Parathyroid adenoma (tissue), 2 donors: ENCODE results near the gene PRR3.
"Not testable (repeated sequence)": the region's sequence is repeated elsewhere in the genome, so short reads cannot be mapped to it uniquely, and the experiment has no call there.

Source experiments
- H2AFZ ChIP-seq: fragments of 300-600 bp; sonication (generic); one replicate; pipeline ENCODE4 v1.7.0; 2017; ENCODE audit warnings: antibody characterized with exemption, mild to moderate bottlenecking
- H3K27ac ChIP-seq: fragments of 300-600 bp; sonication (generic); one replicate; pipeline ENCODE4 v1.7.0; 2017
- H3K27me3 ChIP-seq: fragments of 300-600 bp; sonication (generic); one replicate; pipeline ENCODE4 v1.7.0; 2017; ENCODE audit warnings: low read length; ENCODE audit not compliant: control insufficient read depth, insufficient read depth
- H3K36me3 ChIP-seq: fragments of 300-600 bp; sonication (generic); one replicate; pipeline ENCODE4 v1.7.0; 2017; ENCODE audit warnings: low read length; ENCODE audit not compliant: control insufficient read depth, insufficient read depth
- H3K4me1 ChIP-seq: fragments of 300-600 bp; sonication (generic); one replicate; pipeline ENCODE4 v1.7.0; 2017; ENCODE audit warnings: control low read depth
- H3K4me2 ChIP-seq: fragments of 300-600 bp; sonication (generic); one replicate; pipeline ENCODE4 v1.7.0; 2017; ENCODE audit warnings: low read length
- H3K4me3 ChIP-seq: fragments of 300-600 bp; sonication (generic); one replicate; pipeline ENCODE4 v1.7.0; 2017; ENCODE audit warnings: low read depth, low read length
- H3K79me2 ChIP-seq: fragments of 300-600 bp; sonication (generic); one replicate; pipeline ENCODE4 v1.7.0; 2017; ENCODE audit warnings: control low read depth
- H3K9ac ChIP-seq: fragments of 300-600 bp; sonication (generic); one replicate; pipeline ENCODE4 v1.7.0; 2017; ENCODE audit warnings: mild to moderate bottlenecking
- H3K9me3 ChIP-seq: fragments of 300-600 bp; sonication (generic); one replicate; pipeline ENCODE4 v1.7.0; 2017; ENCODE audit warnings: low read length; ENCODE audit not compliant: control insufficient read depth
- TF ChIP-seq, protein P1 (sequence below): fragments of 300-600 bp; sonication (generic); IDR thresholded peaks from one replicate; pipeline ENCODE4 v1.7.0; 2017; ENCODE audit warnings: antibody characterized with exemption, mild to moderate bottlenecking
- donor health status: primary hyperparathyroidism.

PRR3 gene

DNA sequence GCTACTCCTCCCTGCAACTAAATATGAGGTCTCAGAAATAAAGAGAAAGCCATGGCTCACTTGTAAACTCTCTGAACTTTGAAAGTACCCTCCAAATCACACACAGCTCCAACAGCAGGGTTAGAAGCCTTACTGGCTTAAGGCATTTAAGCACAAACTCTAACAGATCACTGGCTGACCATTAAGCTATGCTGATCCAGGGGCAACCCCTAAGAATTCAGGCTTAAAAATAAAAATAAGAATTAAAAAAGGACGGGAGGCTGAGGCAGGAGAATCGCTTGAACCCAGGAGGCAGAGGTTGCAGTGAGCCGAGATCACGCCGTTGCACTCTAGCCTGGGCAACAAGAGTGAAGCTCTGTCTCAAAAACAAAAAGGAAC is 45.9 kb upstream of the PRR3 start:
- H3K4me1 ChIP-seq, result no peaks in the 10 kb centered on the region
- no peak overlapping the region for H3K27ac ChIP-seq
- no peak overlapping the region for H3K4me2 ChIP-seq
- no peak overlapping the region for H2AFZ ChIP-seq
- TF ChIP-seq, protein P1, sequence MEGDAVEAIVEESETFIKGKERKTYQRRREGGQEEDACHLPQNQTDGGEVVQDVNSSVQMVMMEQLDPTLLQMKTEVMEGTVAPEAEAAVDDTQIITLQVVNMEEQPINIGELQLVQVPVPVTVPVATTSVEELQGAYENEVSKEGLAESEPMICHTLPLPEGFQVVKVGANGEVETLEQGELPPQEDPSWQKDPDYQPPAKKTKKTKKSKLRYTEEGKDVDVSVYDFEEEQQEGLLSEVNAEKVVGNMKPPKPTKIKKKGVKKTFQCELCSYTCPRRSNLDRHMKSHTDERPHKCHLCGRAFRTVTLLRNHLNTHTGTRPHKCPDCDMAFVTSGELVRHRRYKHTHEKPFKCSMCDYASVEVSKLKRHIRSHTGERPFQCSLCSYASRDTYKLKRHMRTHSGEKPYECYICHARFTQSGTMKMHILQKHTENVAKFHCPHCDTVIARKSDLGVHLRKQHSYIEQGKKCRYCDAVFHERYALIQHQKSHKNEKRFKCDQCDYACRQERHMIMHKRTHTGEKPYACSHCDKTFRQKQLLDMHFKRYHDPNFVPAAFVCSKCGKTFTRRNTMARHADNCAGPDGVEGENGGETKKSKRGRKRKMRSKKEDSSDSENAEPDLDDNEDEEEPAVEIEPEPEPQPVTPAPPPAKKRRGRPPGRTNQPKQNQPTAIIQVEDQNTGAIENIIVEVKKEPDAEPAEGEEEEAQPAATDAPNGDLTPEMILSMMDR, result no peak
- H3K4me3 ChIP-seq, result no peak overlapping the region
- no peaks in the 10 kb centered on the region for H3K36me3 ChIP-seq
- no peaks in the 10 kb centered on the region for H3K27me3 ChIP-seq
- H3K79me2 ChIP-seq, result no peaks in the 10 kb centered on the region
- H3K9ac ChIP-seq, result no peak overlapping the region
- H3K9me3 ChIP-seq, result no peaks in the 10 kb centered on the region

GRCh38 chr6:30513451-30513850 is 43.6 kb upstream of the PRR3 start:
- Histone ChIP-seq H3K9ac (no peak overlapping the region), H3K4me2 (no peak overlapping the region), H3K79me2 (no peaks in the 10 kb centered on the region), H3K4me1 (no peaks in the 10 kb centered on the region), H3K36me3 (no peaks in the 10 kb centered on the region), H3K27me3 (no peaks in the 10 kb centered on the region), H3K27ac (no peak overlapping the region), H3K9me3 (no peaks in the 10 kb centered on the region), H3K4me3 (no peak overlapping the region), H2AFZ (no peak overlapping the region)
- TF ChIP-seq, protein P1, result no peak

DNA sequence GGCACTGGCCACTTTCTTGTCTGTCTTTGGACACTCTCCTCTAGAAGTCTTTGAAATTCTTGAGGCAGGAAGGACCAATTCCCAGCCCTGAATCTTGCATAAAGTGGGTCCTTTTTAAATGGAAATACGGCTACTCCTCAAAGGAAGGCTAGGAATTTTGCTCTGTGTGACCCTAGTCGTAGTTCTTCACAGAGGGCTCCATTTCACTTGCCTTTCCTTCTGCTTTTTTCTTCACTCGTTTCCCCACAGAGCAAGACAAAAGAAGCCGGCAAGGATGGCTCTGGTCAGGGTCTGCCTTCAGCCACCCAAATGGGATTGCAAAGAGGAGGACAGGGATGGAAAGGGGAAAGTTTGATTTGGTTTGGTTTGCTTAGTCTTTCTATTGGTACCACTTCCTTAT is 42.0 kb upstream of the PRR3 start:
- peak overlapping the region; percentile 21 for H3K27ac ChIP-seq
- TF ChIP-seq, protein P1, result no peak

GRCh38 chr6:30515944-30516753 is 40.9 kb upstream of the PRR3 start:
- Histone ChIP-seq H3K9ac (no peak overlapping the region), H3K9me3 (no peaks in the 10 kb centered on the region), H3K4me1 (no peaks in the 10 kb centered on the region), H3K36me3 (no peaks in the 10 kb centered on the region), H3K79me2 (no peaks in the 10 kb centered on the region), H3K27ac (peak overlapping the region; percentile 82), H2AFZ (peak overlapping the region; percentile 57), H3K4me2 (peak overlapping the region; percentile 75), H3K4me3 (peak overlapping the region; percentile 75), H3K27me3 (no peaks in the 10 kb centered on the region)
- TF ChIP-seq, protein P1, result no peak

More for the DNA sequence above, 42.0 kb upstream of the PRR3 start:
- H3K36me3 ChIP-seq, result no peaks in the 10 kb centered on the region
- H3K4me1 ChIP-seq, result no peaks in the 10 kb centered on the region
- no peak overlapping the region for H2AFZ ChIP-seq
- no peak overlapping the region for H3K4me3 ChIP-seq
- no peaks in the 10 kb centered on the region for H3K9me3 ChIP-seq
- H3K4me2 ChIP-seq, result no peak overlapping the region
- no peaks in the 10 kb centered on the region for H3K79me2 ChIP-seq
- no peak overlapping the region for H3K9ac ChIP-seq
- no peaks in the 10 kb centered on the region for H3K27me3 ChIP-seq

DNA sequence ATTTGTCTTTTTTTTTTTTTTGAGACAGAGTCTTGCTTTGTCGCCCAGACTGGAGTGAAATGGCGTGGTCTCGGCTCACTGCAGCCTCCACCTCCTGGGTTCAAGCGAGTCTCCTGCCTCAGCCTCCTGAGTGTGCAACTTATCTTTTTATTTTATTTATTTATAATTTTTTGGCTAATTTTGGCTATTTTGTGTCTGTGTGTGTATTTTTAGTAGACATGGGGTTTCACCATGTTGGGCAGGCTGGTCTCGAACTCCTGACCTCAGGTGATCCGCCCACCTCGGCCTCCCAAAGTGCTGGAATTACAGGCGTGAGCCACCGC is 40.4 kb upstream of the PRR3 start:
- H3K4me1 ChIP-seq, H3K79me2 ChIP-seq, H3K9ac ChIP-seq, H3K36me3 ChIP-seq, H3K27me3 ChIP-seq, H3K9me3 ChIP-seq: not testable (repeated sequence)
- Histone ChIP-seq H3K4me2 (peak overlapping the region; percentile 75), H2AFZ (peak overlapping the region; percentile 57), H3K4me3 (peak overlapping the region; percentile 75), H3K27ac (peak overlapping the region; percentile 82)

GRCh38 chr6:30517767-30518504 is 39.2 kb upstream of the PRR3 start:
- H3K4me1 ChIP-seq, H3K79me2 ChIP-seq, H3K4me3 ChIP-seq, H3K9ac ChIP-seq, H3K9me3 ChIP-seq, H2AFZ ChIP-seq, H3K27ac ChIP-seq, H3K4me2 ChIP-seq, H3K27me3 ChIP-seq, H3K36me3 ChIP-seq: not testable (repeated sequence)

- not testable (repeated sequence) for H2AFZ ChIP-seq, H3K36me3 ChIP-seq, H3K9me3 ChIP-seq, H3K4me2 ChIP-seq, H3K27ac ChIP-seq, H3K9ac ChIP-seq, H3K4me1 ChIP-seq, H3K27me3 ChIP-seq, H3K79me2 ChIP-seq, H3K4me3 ChIP-seq
Observed at GRCh38 chr6:30518505-30519145, 38.5 kb upstream of the PRR3 start.
